ENCODE results near the gene PITPNC1. TPM values are rescaled to one million over a fixed set of nuclear protein-coding genes. Genes with fewer than 3 reads are reported as not detected.
"Not testable (repeated sequence)": the region's sequence is repeated elsewhere in the genome, so short reads cannot be mapped to it uniquely, and the experiment has no call there.

The PITPNC1 gene
- polyA plus RNA-seq, 1 donor from 2014 or later = 18.8 TPM

- H3K4me3 ChIP-seq (ENCODE audit: low read length) = no peak overlapping the region
- no peak overlapping the region for H2AFZ ChIP-seq (ENCODE audit: low read depth, low read length)
- H3K9ac ChIP-seq (ENCODE audit: low read length) = no peak overlapping the region
- H4K20me1 ChIP-seq (ENCODE audit: insufficient read depth) = no peaks in the 10 kb centered on the region
- H3K36me3 ChIP-seq (ENCODE audit: insufficient read depth, low read length) = no peaks in the 10 kb centered on the region
- TF ChIP-seq POLR2AphosphoS5 (IDR thresholded peaks at IDR 0.05) (no peak), RAD21 (conservative IDR thresholded peaks at IDR 0.05) (no peak), MXI1 (conservative IDR thresholded peaks at IDR 0.05; ENCODE audit: poor library complexity, severe bottlenecking) (no peak), REST (IDR thresholded peaks at IDR 0.05; ENCODE audit: borderline replicate concordance) (no peak), TAF1 (IDR thresholded peaks at IDR 0.05; ENCODE audit: low read depth) (no peak), CTCF (IDR thresholded peaks at IDR 0.05; ENCODE audit: poor library complexity, severe bottlenecking) (no peak), EZH2 (IDR thresholded peaks at IDR 0.05; ENCODE audit: borderline replicate concordance, insufficient read depth, low read length, poor library complexity, severe bottlenecking) (no peak), SMC3 (conservative IDR thresholded peaks at IDR 0.05; ENCODE audit: poor library complexity) (no peak), EP300 (conservative IDR thresholded peaks at IDR 0.05; ENCODE audit: poor library complexity, severe bottlenecking) (no peak)
- H3F3A ChIP-seq (ENCODE audit: insufficient read depth, low read length, poor library complexity, severe bottlenecking) = no peaks in the 10 kb centered on the region
- H3K4me2 ChIP-seq (ENCODE audit: low read length) = no peak overlapping the region
- no peaks in the 10 kb centered on the region for H3K9me3 ChIP-seq (ENCODE audit: low read length)
- no peaks in the 10 kb centered on the region for H3K79me2 ChIP-seq (replicated peaks; ENCODE audit: insufficient read depth, low read length)
- H3K27me3 ChIP-seq (ENCODE audit: insufficient read depth, low read depth, low read length) = no peaks in the 10 kb centered on the region
- no peak overlapping the region for H3K27ac ChIP-seq (ENCODE audit: low read length)
- H3K9me2 ChIP-seq (ENCODE audit: insufficient read depth, low read length) = no peaks in the 10 kb centered on the region
These were observed 270.4 kb downstream of the PITPNC1 start for GRCh38 chr17:67647482-67647881.

GRCh38 chr17:67648032-67648905 lies 271.2 kb downstream of the PITPNC1 start:
- H4K20me1 ChIP-seq (ENCODE audit: insufficient read depth) = no peaks in the 10 kb centered on the region
- no peaks in the 10 kb centered on the region for H3K36me3 ChIP-seq (ENCODE audit: insufficient read depth, low read length)
- H2AFZ ChIP-seq (ENCODE audit: low read depth, low read length) = no peak overlapping the region
- H3K27ac ChIP-seq (ENCODE audit: low read length) = no peak overlapping the region
- no peak overlapping the region for H3K4me3 ChIP-seq (ENCODE audit: low read length)
- TF ChIP-seq RAD21 (conservative IDR thresholded peaks at IDR 0.05) = no peak
- no peak for TF ChIP-seq TAF1 (IDR thresholded peaks at IDR 0.05; ENCODE audit: low read depth)
- no peak for TF ChIP-seq SMC3 (conservative IDR thresholded peaks at IDR 0.05; ENCODE audit: poor library complexity)
- no peaks in the 10 kb centered on the region for H3K9me3 ChIP-seq (ENCODE audit: low read length)
- no peak overlapping the region for H3K9ac ChIP-seq (ENCODE audit: low read length)
- H3K79me2 ChIP-seq (replicated peaks; ENCODE audit: insufficient read depth, low read length) = no peaks in the 10 kb centered on the region
- no peaks in the 10 kb centered on the region for H3F3A ChIP-seq (ENCODE audit: insufficient read depth, low read length, poor library complexity, severe bottlenecking)
- H3K27me3 ChIP-seq (ENCODE audit: insufficient read depth, low read depth, low read length) = no peaks in the 10 kb centered on the region
- no peaks in the 10 kb centered on the region for H3K9me2 ChIP-seq (ENCODE audit: insufficient read depth, low read length)
- H3K4me2 ChIP-seq (ENCODE audit: low read length) = no peak overlapping the region

GRCh38 chr17:67648906-67649295 lies 271.8 kb downstream of the PITPNC1 start:
- not testable (repeated sequence) for H3F3A ChIP-seq (ENCODE audit: insufficient read depth, low read length, poor library complexity, severe bottlenecking); H3K4me3 ChIP-seq (ENCODE audit: low read length); H3K27me3 ChIP-seq (ENCODE audit: insufficient read depth, low read depth, low read length); H3K27ac ChIP-seq (ENCODE audit: low read length); H3K36me3 ChIP-seq (ENCODE audit: insufficient read depth, low read length); H3K9ac ChIP-seq (ENCODE audit: low read length); H4K20me1 ChIP-seq (ENCODE audit: insufficient read depth); H3K9me2 ChIP-seq (ENCODE audit: insufficient read depth, low read length); H3K4me2 ChIP-seq (ENCODE audit: low read length); H3K79me2 ChIP-seq (replicated peaks; ENCODE audit: insufficient read depth, low read length); H2AFZ ChIP-seq (ENCODE audit: low read depth, low read length); H3K9me3 ChIP-seq (ENCODE audit: low read length)

Data from neural cell (in vitro differentiated cells).